Astrocyte of the cerebellum (primary cell): ENCODE measurements around the gene TCERG1L.

ENCODE experiments used
- DNase-seq: peaks from one replicate; pipeline ENCODE4 v3.0.0-alpha.2; 2011; ENCODE audit warnings: low read depth
- H3K4me3 ChIP-seq: 2 replicates; pipeline ENCODE4 v1.5.1; 2011; ENCODE audit warnings: mild to moderate bottlenecking, low read depth, low read length, moderate library complexity
- CTCF ChIP-seq: IDR thresholded peaks from 2 replicates; pipeline ENCODE4 v1.5.1; 2012; ENCODE audit warnings: low read length, low read depth, moderate library complexity, mild to moderate bottlenecking; ENCODE audit errors: missing control alignments
- in situ Hi-C: cut with HindIII; loops from 2 replicates; pipeline ENCODE4 v1.10.0; 2017; ENCODE audit warnings: low sequenced_read_pairs

The TCERG1L gene

DNA sequence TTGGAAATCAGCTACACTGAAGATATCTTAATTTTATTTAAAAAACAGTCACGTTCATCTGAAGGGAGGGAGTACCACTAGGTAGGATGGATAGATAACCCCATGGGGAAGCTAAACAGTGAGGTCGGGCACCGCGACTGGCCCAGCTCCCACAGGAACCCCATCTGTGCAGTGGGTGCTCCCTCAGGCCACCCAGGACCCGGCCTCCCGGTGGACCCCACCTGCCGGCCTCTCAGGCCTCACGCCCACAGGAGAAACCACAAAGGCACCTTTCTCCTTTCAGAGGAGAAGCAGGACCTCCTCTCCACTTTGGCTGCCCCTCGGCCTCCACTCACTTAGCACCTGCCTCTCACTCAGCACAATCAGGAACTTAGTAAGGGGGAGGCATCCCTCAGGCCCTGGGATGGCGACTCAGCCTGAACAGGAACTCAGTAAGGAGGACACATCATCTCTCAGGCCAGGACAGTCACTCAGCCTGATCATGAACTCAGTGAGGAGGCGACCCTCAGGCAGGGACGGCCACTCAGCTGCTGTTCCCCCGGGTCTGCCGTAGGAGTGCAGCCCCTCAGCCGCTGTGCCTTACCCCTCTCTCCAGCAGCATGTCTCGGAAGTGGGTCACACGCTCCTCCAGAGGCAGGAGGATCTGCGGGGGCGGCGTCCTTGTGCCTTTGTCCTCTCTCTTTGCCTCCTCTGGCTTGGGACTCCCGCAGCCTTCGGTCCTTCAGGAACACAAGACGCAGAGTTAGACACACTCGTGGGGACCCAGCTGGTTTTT lies 195.1 kb downstream of the TCERG1L start:
- H3K4me3 ChIP-seq, result no peak overlapping the region
- in situ Hi-C loops, result no loop called here
- TF ChIP-seq CTCF, result no peak
- DNase-seq, result no peak

DNA sequence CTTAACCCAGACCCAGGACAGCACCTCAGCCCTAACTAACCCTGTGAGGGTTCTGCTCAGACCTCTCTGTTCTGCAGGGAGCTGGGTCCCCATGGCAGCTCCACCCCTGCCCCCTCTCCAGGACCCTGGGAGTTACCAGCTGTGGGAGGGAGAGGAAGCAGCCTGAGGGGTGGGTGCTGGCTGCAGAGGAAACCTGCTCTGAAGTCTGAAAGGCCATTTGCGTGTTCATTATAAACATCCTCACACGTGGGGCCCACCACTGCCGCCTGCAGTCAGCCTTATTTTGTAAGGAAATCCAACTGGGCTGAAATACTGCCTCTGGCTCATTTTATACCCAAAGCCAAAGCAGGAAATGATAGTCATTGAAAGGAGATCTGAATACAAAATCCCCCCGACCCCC lies 195.7 kb downstream of the TCERG1L start:
- no peak for DNase-seq
- no peak for TF ChIP-seq CTCF
- in situ Hi-C loops, result no loop called here
- H3K4me3 ChIP-seq, result no peak overlapping the region

DNA sequence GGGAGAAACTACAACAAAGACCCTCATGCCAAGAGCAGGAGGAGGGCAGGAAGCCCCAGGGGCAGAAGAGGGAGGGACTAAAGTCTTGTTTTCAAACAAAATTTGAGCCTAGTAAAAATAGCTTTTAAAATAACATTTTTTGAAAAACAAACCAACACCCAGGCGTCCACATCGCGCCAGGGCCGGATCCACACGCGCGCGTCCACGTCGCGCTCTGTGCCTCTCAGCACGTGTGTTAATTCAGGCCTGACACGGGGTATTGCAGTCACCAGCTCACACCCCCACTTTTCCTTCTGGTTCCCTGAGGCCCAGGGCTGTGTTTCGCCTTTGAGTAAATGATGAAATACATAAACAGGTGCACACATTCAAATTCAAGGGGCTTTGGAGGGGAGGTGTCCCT lies 196.2 kb downstream of the TCERG1L start:
- no peak for TF ChIP-seq CTCF
- no peak for DNase-seq
- H3K4me3 ChIP-seq, result no peak overlapping the region
- in situ Hi-C loops, result no loop called here

GRCh38 chr10:131114846-131115245 lies 196.7 kb downstream of the TCERG1L start:
- no peak for DNase-seq
- in situ Hi-C loops, result no loop called here
- TF ChIP-seq CTCF, result no peak
- no peak overlapping the region for H3K4me3 ChIP-seq

DNA sequence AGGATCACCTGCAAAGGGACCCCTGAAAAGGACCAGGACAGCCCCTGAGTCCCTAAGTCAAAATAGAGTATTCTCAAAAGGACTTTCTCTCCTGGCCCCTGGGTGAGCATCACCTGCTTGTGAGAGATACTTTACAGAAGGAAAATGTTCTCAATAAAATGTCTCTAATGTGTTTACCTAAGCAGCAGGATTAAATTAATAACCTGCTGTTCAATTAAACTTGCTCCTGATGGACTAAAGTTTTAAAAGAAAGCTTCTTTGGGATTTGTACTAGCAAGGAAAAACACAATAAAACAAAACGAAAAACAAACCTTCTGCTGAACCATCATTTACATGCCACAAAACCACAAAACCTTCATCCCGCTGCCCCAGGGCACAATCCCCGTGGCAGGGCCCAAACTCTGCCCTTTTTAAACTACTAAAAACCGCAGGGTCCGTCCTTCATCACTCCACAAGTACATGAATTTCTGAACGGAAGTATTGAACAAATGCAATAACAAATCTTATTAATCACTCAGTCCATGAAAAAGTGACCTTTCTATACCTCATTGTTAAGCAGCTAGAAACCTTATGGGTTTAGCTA lies 197.7 kb downstream of the TCERG1L start:
- no peak for TF ChIP-seq CTCF
- no peak for DNase-seq

DNA sequence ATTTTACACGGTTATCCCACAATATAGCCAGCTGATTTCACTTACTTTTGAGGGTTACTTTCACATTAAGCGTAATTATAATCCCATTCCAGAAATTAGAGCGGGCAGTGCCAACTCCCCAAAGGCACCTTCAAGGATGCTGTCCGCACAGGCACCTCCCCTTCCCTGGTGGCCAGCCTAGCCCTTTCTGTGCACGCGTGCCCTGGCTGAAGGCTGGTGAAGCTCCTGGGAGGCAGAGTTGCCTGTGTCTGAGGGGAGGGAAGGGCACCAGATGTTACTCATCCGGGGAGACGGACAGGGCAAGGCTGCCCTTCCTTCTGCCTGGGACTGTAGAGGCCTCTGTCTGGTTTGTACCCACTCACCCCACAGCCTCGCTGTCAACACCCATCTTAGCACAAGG lies 198.4 kb downstream of the TCERG1L start:
- no peak for TF ChIP-seq CTCF
- H3K4me3 ChIP-seq, result no peak overlapping the region
- in situ Hi-C loops, result no loop called here
- DNase-seq, result no peak

More for the DNA sequence above, 197.7 kb downstream of the TCERG1L start:
- H3K4me3 ChIP-seq, result no peak overlapping the region
- in situ Hi-C loops, result no loop called here
